Measurements from ENCODE around the gene RNF224.

The RNF224 gene

GRCh38 chr9:137192448-137192780 is 34.9 kb upstream of the RNF224 start:
- no peak for DNase-seq (ENCODE audit: low spot score)

GRCh38 chr9:137192859-137193258 is 34.4 kb upstream of the RNF224 start:
- DNase-seq (ENCODE audit: low spot score) = no peak

- no peak for DNase-seq (ENCODE audit: low spot score)
Observed at GRCh38 chr9:137193771-137194170, 33.5 kb upstream of the RNF224 start.

- no peak for DNase-seq (ENCODE audit: low spot score)
Observed at GRCh38 chr9:137194388-137194787, 32.9 kb upstream of the RNF224 start.

GRCh38 chr9:137194909-137195308 is 32.4 kb upstream of the RNF224 start:
- DNase-seq (ENCODE audit: low spot score) = no peak

- no peak for DNase-seq (ENCODE audit: low spot score)
Observed at GRCh38 chr9:137195525-137196220, 31.6 kb upstream of the RNF224 start.

GRCh38 chr9:137198051-137198901 is 29.0 kb upstream of the RNF224 start:
- no peak for DNase-seq (ENCODE audit: low spot score)

- no peak for DNase-seq (ENCODE audit: low spot score)
Observed at GRCh38 chr9:137198902-137199283, 28.4 kb upstream of the RNF224 start.

- DNase-seq (ENCODE audit: low spot score) = no peak
Observed at GRCh38 chr9:137199411-137200121, 27.7 kb upstream of the RNF224 start.

GRCh38 chr9:137200311-137201204 is 26.7 kb upstream of the RNF224 start, which contains the start of gene TPRN:
TSS of gene TPRN (minus strand) at chr9:137200741. CDS start at chr9:137200711, 30 bp downstream.
- peak; percentile 99 for DNase-seq (ENCODE audit: low spot score)

- no peak for DNase-seq (ENCODE audit: low spot score)
Observed at GRCh38 chr9:137201205-137201868, 26.0 kb upstream of the RNF224 start.

GRCh38 chr9:137202966-137203365 is 24.3 kb upstream of the RNF224 start:
- no peak for DNase-seq (ENCODE audit: low spot score)

GRCh38 chr9:137204731-137205125 is 22.6 kb upstream of the RNF224 start:
- no peak for DNase-seq (ENCODE audit: low spot score)

GRCh38 chr9:137205126-137206069 is 21.9 kb upstream of the RNF224 start, which contains the start of the genes NDOR1 and TMEM203:
TSS of gene NDOR1 (plus strand) at chr9:137205700. CDS start at chr9:137205778, 78 bp downstream.
TSS of gene TMEM203 (minus strand) at chr9:137205648. CDS start at chr9:137205414, 234 bp downstream.
- peak; percentile 90 for DNase-seq (ENCODE audit: low spot score)

- DNase-seq (ENCODE audit: low spot score) = no peak
Observed at GRCh38 chr9:137206602-137207001, 20.7 kb upstream of the RNF224 start.

- no peak for DNase-seq (ENCODE audit: low spot score)
Observed at GRCh38 chr9:137211532-137211931, 15.8 kb upstream of the RNF224 start.

- DNase-seq (ENCODE audit: low spot score) = no peak
Observed at GRCh38 chr9:137212520-137212919, 14.8 kb upstream of the RNF224 start.

- DNase-seq (ENCODE audit: low spot score) = no peak
Observed at GRCh38 chr9:137213160-137214060, 13.9 kb upstream of the RNF224 start.

GRCh38 chr9:137214620-137215019 is 12.7 kb upstream of the RNF224 start:
- no peak for DNase-seq (ENCODE audit: low spot score)
